Measurements from ENCODE around the gene GCNA.
"Not testable (repeated sequence)": the region's sequence is repeated elsewhere in the genome, so short reads cannot be mapped to it uniquely, and the experiment has no call there.

Gene GCNA

GRCh38 chrX:71640002-71640401 is 61.8 kb downstream of the GCNA start:
- no peak for DNase-seq (ENCODE audit: low read depth)

GRCh38 chrX:71644406-71644805 is 66.2 kb downstream of the GCNA start:
- DNase-seq (ENCODE audit: low read depth) = not testable (repeated sequence)

GRCh38 chrX:71650333-71650969 is 72.2 kb downstream of the GCNA start:
- no peak for DNase-seq (ENCODE audit: low read depth)

- no peak for DNase-seq (ENCODE audit: low read depth)
These were observed 74.2 kb downstream of the GCNA start for GRCh38 chrX:71652405-71652804.

- no peak for DNase-seq (ENCODE audit: low read depth)
These were observed 75.1 kb downstream of the GCNA start for GRCh38 chrX:71653344-71653743.

GRCh38 chrX:71657267-71657666 is 79.0 kb downstream of the GCNA start:
- DNase-seq (ENCODE audit: low read depth) = no peak

GRCh38 chrX:71659342-71659741 is 81.1 kb downstream of the GCNA start:
- no peak for DNase-seq (ENCODE audit: low read depth)

- DNase-seq (ENCODE audit: low read depth) = no peak
These were observed 81.7 kb downstream of the GCNA start for GRCh38 chrX:71659959-71660358.

GRCh38 chrX:71660562-71661416 is 82.6 kb downstream of the GCNA start:
- no peak for DNase-seq (ENCODE audit: low read depth)

GRCh38 chrX:71661919-71662318 is 83.7 kb downstream of the GCNA start:
- no peak for DNase-seq (ENCODE audit: low read depth)

- not testable (repeated sequence) for DNase-seq (ENCODE audit: low read depth)
These were observed 84.4 kb downstream of the GCNA start for GRCh38 chrX:71662654-71663053.
